WERI-Rb-1 (cell line): ENCODE results near the gene NTNG1.

ENCODE experiments used
- DNase-seq: peaks from one replicate; pipeline ENCODE4 v3.0.0-alpha.2; 2020
- H3K27ac ChIP-seq: fragments of 250-450 bp; sonication (Bioruptor Pico); 2 replicates; pipeline ENCODE4 v1.5.1; 2020; ENCODE audit warnings: mild to moderate bottlenecking, moderate library complexity
- H3K27me3 ChIP-seq: fragments of 250-450 bp; sonication (Bioruptor Pico); 2 replicates; pipeline ENCODE4 v1.5.1; 2021; ENCODE audit warnings: mild to moderate bottlenecking, low read depth, moderate library complexity; ENCODE audit not compliant: insufficient read depth, severe bottlenecking
- H3K36me3 ChIP-seq: fragments of 250-450 bp; sonication (Bioruptor Pico); 2 replicates; pipeline ENCODE4 v1.5.1; 2020; ENCODE audit warnings: mild to moderate bottlenecking, moderate library complexity
- H3K4me3 ChIP-seq: 2 replicates; pipeline ENCODE4 v1.5.1; 2011; ENCODE audit warnings: low read depth, mild to moderate bottlenecking, control low read depth, low read length
- H3K9me3 ChIP-seq: fragments of 250-450 bp; sonication (Bioruptor Pico); 2 replicates; pipeline ENCODE4 v1.5.1; 2021; ENCODE audit warnings: mild to moderate bottlenecking, moderate library complexity; ENCODE audit not compliant: severe bottlenecking
- TF ChIP-seq, protein P1 (sequence below): IDR thresholded peaks from 2 replicates; pipeline ENCODE4 v1.5.1; 2011; ENCODE audit warnings: low read depth, mild to moderate bottlenecking, control low read depth, inconsistent platforms, low read length

The NTNG1 gene

DNA sequence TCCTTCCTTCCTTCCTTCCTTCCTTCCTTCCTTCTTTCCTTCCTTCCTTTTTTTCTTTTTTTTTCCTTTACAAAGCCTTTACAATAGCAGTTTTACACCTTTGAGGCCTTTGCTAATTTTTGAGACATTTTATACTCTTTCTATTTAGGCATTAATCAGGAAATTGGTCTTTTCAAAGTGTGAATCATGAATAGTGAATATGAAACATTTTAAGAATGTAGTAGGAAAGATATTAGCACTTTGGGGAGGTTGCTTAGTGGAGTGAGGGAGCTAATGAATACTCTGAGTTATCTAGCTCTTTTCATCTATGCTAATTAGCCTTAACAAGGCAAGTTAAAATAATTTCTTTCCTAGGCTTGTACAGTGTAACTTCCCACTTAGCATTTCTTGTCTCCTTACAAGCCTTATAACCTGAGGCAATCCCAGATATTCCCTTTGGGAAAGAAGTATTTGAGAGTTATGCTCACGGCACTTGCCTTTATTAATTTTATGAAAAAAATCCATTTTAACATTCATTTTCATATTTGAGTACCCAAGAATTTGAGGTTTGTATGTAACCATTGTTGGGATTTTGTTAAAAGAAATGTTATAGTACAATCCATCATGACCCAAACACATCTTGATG lies 122.6 kb downstream of the NTNG1 start:
- no peak for DNase-seq
- TF ChIP-seq, protein P1, sequence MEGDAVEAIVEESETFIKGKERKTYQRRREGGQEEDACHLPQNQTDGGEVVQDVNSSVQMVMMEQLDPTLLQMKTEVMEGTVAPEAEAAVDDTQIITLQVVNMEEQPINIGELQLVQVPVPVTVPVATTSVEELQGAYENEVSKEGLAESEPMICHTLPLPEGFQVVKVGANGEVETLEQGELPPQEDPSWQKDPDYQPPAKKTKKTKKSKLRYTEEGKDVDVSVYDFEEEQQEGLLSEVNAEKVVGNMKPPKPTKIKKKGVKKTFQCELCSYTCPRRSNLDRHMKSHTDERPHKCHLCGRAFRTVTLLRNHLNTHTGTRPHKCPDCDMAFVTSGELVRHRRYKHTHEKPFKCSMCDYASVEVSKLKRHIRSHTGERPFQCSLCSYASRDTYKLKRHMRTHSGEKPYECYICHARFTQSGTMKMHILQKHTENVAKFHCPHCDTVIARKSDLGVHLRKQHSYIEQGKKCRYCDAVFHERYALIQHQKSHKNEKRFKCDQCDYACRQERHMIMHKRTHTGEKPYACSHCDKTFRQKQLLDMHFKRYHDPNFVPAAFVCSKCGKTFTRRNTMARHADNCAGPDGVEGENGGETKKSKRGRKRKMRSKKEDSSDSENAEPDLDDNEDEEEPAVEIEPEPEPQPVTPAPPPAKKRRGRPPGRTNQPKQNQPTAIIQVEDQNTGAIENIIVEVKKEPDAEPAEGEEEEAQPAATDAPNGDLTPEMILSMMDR, result no peak
- H3K27ac ChIP-seq, result no peak overlapping the region

GRCh38 chr1:107264007-107264406 lies 123.2 kb downstream of the NTNG1 start:
- no peak overlapping the region for H3K27ac ChIP-seq
- no peaks in the 10 kb centered on the region for H3K27me3 ChIP-seq
- no peak overlapping the region for H3K4me3 ChIP-seq
- TF ChIP-seq, protein P1, result no peak
- H3K36me3 ChIP-seq, result no peaks in the 10 kb centered on the region
- no peaks in the 10 kb centered on the region for H3K9me3 ChIP-seq
- DNase-seq, result no peak

More for the DNA sequence above, 122.6 kb downstream of the NTNG1 start:
- Histone ChIP-seq H3K36me3 (no peaks in the 10 kb centered on the region), H3K4me3 (no peak overlapping the region), H3K27me3 (no peaks in the 10 kb centered on the region), H3K9me3 (no peaks in the 10 kb centered on the region)

DNA sequence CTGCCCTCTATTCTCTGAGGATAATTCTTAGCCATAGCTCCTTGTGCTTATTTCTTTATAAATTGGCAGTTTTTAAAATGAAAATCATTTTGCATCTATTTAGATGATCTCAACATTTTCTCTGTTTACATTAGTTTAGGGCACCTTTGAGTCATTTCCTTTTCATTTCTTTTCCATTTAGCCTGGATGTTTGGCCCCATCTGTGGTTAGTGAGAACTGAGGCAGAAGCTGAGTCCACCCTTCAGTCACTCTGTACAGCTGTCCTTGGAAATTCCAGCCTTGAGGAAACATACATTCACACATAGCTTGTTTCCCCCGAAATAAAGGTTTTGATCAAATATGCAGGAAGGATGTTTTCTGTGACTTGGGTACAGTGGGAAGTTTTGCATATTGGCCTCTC lies 123.7 kb downstream of the NTNG1 start:
- H3K9me3 ChIP-seq, result no peaks in the 10 kb centered on the region
- H3K27ac ChIP-seq, result no peak overlapping the region
- H3K27me3 ChIP-seq, result no peaks in the 10 kb centered on the region
- H3K4me3 ChIP-seq, result no peak overlapping the region
- no peaks in the 10 kb centered on the region for H3K36me3 ChIP-seq
- TF ChIP-seq, protein P1, result no peak
- DNase-seq, result no peak

GRCh38 chr1:107267489-107267888 lies 126.7 kb downstream of the NTNG1 start:
- Histone ChIP-seq H3K36me3 (no peaks in the 10 kb centered on the region), H3K4me3 (no peak overlapping the region), H3K9me3 (no peaks in the 10 kb centered on the region), H3K27me3 (no peaks in the 10 kb centered on the region), H3K27ac (no peak overlapping the region)
- no peak for DNase-seq
- TF ChIP-seq, protein P1, result no peak

DNA sequence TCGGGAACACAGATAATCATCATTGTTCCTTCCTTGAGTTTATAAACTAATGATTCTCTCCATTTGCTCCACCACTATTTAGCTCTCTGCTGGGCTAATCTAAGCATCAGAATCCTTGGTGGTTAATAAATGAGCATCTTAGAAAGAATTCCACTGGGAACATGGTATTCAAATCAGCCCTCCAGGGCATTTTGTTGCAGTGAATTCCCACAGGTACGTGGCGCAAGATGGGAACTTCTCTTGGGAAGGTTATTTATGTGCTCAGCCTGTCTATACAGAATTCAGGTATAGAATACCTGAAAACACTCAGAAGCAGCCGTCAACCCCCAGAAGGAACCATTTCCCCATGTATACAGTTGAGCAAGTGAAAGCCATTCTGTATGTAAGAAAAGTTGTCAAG lies 131.5 kb downstream of the NTNG1 start:
- H3K9me3 ChIP-seq, result no peaks in the 10 kb centered on the region
- DNase-seq, result no peak
- no peak overlapping the region for H3K4me3 ChIP-seq
- no peaks in the 10 kb centered on the region for H3K36me3 ChIP-seq
- no peak overlapping the region for H3K27ac ChIP-seq
- TF ChIP-seq, protein P1, result no peak
- no peaks in the 10 kb centered on the region for H3K27me3 ChIP-seq

DNA sequence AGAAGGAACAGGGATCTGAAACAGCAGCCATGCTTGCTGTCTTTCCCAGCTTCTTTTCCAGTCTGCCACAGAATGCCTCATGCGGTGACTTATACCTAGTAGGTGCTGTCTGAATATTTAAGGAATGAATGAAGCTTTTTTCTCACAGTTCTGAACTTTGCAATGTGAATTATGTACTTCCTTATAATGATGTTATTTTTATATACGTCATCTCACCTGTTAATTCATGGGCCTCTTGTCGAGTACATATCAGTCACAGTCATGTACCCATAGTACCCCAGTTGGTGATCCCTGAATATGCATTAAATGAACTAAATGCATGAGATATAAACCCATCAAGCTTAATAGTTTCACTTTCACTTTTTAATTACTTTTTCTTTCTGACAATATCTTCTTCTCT lies 132.7 kb downstream of the NTNG1 start:
- no peaks in the 10 kb centered on the region for H3K36me3 ChIP-seq
- no peaks in the 10 kb centered on the region for H3K27me3 ChIP-seq
- DNase-seq, result no peak
- no peak overlapping the region for H3K4me3 ChIP-seq
- H3K9me3 ChIP-seq, result no peaks in the 10 kb centered on the region
- H3K27ac ChIP-seq, result no peak overlapping the region
- TF ChIP-seq, protein P1, result no peak
